ENCODE data around the gene TTC7B. TPM values are rescaled to one million over a fixed set of nuclear protein-coding genes. Genes with fewer than 3 reads are reported as not detected.

TTC7B gene
- total and polyA plus RNA-seq, 9 of the 15 experiments (the other 6 are each of a cell fraction or from before 2014, with no cell fraction given) = 2.2 to 77.2 (median 36.7) TPM

DNA sequence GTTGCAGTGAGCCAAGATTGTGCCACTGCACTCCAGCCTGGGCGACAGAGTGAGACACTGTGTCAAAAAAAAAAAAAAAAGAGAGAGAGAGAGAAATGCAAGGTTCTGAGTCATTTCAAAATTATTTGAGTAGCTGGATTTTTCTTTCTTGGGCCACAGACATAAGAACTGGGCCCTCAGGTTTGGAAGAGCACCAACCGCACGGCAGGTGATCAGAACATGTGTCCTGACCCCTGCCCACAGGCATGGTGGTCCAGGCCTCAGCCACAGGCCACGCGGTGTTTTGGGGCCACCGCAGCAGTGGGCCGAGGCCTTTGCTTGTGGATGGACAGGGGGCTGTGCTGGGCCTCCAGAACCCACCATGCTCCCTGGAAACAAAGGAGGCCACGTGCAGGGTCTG lies 292.7 kb downstream of the TTC7B start (continued):
- TF ChIP-seq, protein P1, sequence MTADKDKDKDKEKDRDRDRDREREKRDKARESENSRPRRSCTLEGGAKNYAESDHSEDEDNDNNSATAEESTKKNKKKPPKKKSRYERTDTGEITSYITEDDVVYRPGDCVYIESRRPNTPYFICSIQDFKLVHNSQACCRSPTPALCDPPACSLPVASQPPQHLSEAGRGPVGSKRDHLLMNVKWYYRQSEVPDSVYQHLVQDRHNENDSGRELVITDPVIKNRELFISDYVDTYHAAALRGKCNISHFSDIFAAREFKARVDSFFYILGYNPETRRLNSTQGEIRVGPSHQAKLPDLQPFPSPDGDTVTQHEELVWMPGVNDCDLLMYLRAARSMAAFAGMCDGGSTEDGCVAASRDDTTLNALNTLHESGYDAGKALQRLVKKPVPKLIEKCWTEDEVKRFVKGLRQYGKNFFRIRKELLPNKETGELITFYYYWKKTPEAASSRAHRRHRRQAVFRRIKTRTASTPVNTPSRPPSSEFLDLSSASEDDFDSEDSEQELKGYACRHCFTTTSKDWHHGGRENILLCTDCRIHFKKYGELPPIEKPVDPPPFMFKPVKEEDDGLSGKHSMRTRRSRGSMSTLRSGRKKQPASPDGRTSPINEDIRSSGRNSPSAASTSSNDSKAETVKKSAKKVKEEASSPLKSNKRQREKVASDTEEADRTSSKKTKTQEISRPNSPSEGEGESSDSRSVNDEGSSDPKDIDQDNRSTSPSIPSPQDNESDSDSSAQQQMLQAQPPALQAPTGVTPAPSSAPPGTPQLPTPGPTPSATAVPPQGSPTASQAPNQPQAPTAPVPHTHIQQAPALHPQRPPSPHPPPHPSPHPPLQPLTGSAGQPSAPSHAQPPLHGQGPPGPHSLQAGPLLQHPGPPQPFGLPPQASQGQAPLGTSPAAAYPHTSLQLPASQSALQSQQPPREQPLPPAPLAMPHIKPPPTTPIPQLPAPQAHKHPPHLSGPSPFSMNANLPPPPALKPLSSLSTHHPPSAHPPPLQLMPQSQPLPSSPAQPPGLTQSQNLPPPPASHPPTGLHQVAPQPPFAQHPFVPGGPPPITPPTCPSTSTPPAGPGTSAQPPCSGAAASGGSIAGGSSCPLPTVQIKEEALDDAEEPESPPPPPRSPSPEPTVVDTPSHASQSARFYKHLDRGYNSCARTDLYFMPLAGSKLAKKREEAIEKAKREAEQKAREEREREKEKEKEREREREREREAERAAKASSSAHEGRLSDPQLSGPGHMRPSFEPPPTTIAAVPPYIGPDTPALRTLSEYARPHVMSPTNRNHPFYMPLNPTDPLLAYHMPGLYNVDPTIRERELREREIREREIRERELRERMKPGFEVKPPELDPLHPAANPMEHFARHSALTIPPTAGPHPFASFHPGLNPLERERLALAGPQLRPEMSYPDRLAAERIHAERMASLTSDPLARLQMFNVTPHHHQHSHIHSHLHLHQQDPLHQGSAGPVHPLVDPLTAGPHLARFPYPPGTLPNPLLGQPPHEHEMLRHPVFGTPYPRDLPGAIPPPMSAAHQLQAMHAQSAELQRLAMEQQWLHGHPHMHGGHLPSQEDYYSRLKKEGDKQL (CRISPR knock-in tag; IDR thresholded peaks at IDR 0.05; ENCODE audit: borderline replicate concordance) = no peak
- TF ChIP-seq SREBF1 (IDR thresholded peaks at IDR 0.05; ENCODE audit: borderline replicate concordance, low read depth, low read length) = no peak
- TF ChIP-seq ZNF609 (CRISPR knock-in tag; IDR thresholded peaks at IDR 0.05; ENCODE audit: borderline replicate concordance) = no peak
- TF ChIP-seq, protein P2, sequence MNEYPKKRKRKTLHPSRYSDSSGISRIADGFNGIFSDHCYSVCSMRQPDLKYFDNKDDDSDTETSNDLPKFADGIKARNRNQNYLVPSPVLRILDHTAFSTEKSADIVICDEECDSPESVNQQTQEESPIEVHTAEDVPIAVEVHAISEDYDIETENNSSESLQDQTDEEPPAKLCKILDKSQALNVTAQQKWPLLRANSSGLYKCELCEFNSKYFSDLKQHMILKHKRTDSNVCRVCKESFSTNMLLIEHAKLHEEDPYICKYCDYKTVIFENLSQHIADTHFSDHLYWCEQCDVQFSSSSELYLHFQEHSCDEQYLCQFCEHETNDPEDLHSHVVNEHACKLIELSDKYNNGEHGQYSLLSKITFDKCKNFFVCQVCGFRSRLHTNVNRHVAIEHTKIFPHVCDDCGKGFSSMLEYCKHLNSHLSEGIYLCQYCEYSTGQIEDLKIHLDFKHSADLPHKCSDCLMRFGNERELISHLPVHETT (CRISPR knock-in tag; conservative IDR thresholded peaks at IDR 0.05 in 1 of 2, IDR thresholded peaks at IDR 0.05 in 1 of 2) = no peak

Measured in K562 (cell line).